CD4-positive, alpha-beta T cell (primary cell): ENCODE measurements around the gene PLCL2. TPM values are rescaled to one million over a fixed set of nuclear protein-coding genes. Genes with fewer than 3 reads are reported as not detected.

Source experiments
- ATAC-seq: fragments of 200-7000 bp; cut with Tn5 transposase; one replicate; pipeline ENCODE4 v1.10.0; 2022; ENCODE audit warnings: mild to moderate bottlenecking; ENCODE audit not compliant: poor library complexity
- CTCF ChIA-PET: fragments of 350-600 bp; sonication (Branson Sonifier 250); formaldehyde crosslinking; loops from one replicate; lab custom pipeline; 2021; ENCODE audit warnings: antibody characterized with exemption, inconsistent platforms; lab: Charles Lee
- POLR2A ChIA-PET: fragments of 350-600 bp; sonication (Branson Sonifier 250); formaldehyde crosslinking; loops from one replicate; lab custom pipeline; 2021; ENCODE audit warnings: antibody characterized with exemption, inconsistent platforms; lab: Charles Lee
- DNase-seq, 14 experiments: peaks; one replicate each; pipeline ENCODE4 v3.0.0-alpha.2; 2013 to 2020; ENCODE audit warnings: mixed read lengths in 2 of 14
- H3K27ac ChIP-seq, 2 donors: one replicate each; pipeline versions ENCODE4 v1.5.1 to v1.7.0; 2013; ENCODE audit warnings: low read length in 2 of 2, low read depth in 1 of 2, mild to moderate bottlenecking in 1 of 2
- H3K27me3 ChIP-seq, 2 experiments: 1 replicate in 1 of 2; 2 replicates in 1 of 2; pipeline versions ENCODE4 v1.6.1 to v1.7.0; 2013; ENCODE audit warnings: low read length in 2 of 2, control low read depth in 1 of 2, mild to moderate bottlenecking in 1 of 2, moderate library complexity in 1 of 2; ENCODE audit not compliant: insufficient read depth in 2 of 2, control insufficient read depth in 1 of 2
- H3K36me3 ChIP-seq: one replicate; pipeline ENCODE4 v1.6.1; 2013; ENCODE audit warnings: low read length, control low read depth; ENCODE audit not compliant: insufficient read depth
- H3K4me1 ChIP-seq: one replicate; pipeline ENCODE4 v1.6.1; 2013; ENCODE audit warnings: low read length, control low read depth; ENCODE audit not compliant: insufficient read depth
- H3K4me3 ChIP-seq: one replicate; pipeline ENCODE4 v1.5.1; 2013; ENCODE audit warnings: mild to moderate bottlenecking, low read length, moderate library complexity
- H3K9me3 ChIP-seq, 2 experiments: 1 replicate in 1 of 2; 2 replicates in 1 of 2; pipeline versions ENCODE4 v1.6.1 to v1.7.0; 2013; ENCODE audit warnings: low read length in 2 of 2, mild to moderate bottlenecking in 2 of 2, control low read depth in 1 of 2, moderate library complexity in 1 of 2; ENCODE audit not compliant: control insufficient read depth in 1 of 2, insufficient read depth in 1 of 2
- H3K27ac Mint-ChIP-seq: one replicate; pipeline ENCODE4 v1.8.0; 2020; ENCODE audit warnings: mixed read lengths
- H3K27me3 Mint-ChIP-seq: one replicate; pipeline ENCODE4 v1.8.0; 2021; ENCODE audit warnings: mixed read lengths
- H3K36me3 Mint-ChIP-seq: one replicate; pipeline ENCODE4 v1.8.0; 2021; ENCODE audit warnings: low read depth, mixed read lengths
- H3K4me1 Mint-ChIP-seq: one replicate; pipeline ENCODE4 v1.8.0; 2021; ENCODE audit warnings: low read depth, mixed read lengths
- H3K4me3 Mint-ChIP-seq: one replicate; pipeline ENCODE4 v1.8.0; 2020; ENCODE audit warnings: mild to moderate bottlenecking, mixed read lengths
- H3K9me3 Mint-ChIP-seq: one replicate; pipeline ENCODE4 v1.8.0; 2020; ENCODE audit warnings: mixed read lengths
- CTCF ChIP-seq: fragments of 200-600 bp; IDR thresholded peaks from one replicate; pipeline ENCODE4 v1.8.0; 2022; ENCODE audit warnings: antibody characterized with exemption, mild to moderate bottlenecking
- intact Hi-C, 2 experiments: fragments of 100-400 bp; cut with DNase I in 1 of 2; cut with micrococcal nuclease in 1 of 2; formaldehyde crosslinking; loops; one replicate each; pipeline versions ENCODE4 v1.15.1 to v1.9.0; 2023 to 2025; cut with DNase I, micrococcal nuclease
- total RNA-seq, 174 experiments: library from RNA in 2 of 174; stranded (reverse) in 2 of 174; gene quantifications; one replicate each; pipeline ENCODE4 v1.2.3 and lab custom pipeline; 2021 to 2026

The PLCL2 gene
- total RNA-seq, 2 experiments from 2014 or later: 35.1 to 36.3 TPM

- Histone ChIP-seq H3K9me3 (peaks cover 4 to 15% of the 10 kb centered on the region in 2 experiments), H3K27ac (no peak overlapping the region), H3K27me3 (no peaks in the 10 kb centered on the region), H3K4me1 (no peaks in the 10 kb centered on the region), H3K4me3 (no peak overlapping the region), H3K36me3 (peaks cover 26% of the 10 kb centered on the region)
- no peak for ATAC-seq
- Mint-ChIP-seq H3K36me3 (peaks cover 92% of the 10 kb centered on the region), H3K4me1 (peaks cover 34% of the 10 kb centered on the region), H3K27me3 (no peaks in the 10 kb centered on the region), H3K27ac (no peak overlapping the region), H3K4me3 (no peak overlapping the region), H3K9me3 (peaks cover 7% of the 10 kb centered on the region)
- no peak for DNase-seq
- TF ChIP-seq CTCF: no peak
- CTCF ChIA-PET: no interaction called here
- intact Hi-C loops: no loop called here
- POLR2A ChIA-PET: no interaction called here
Observed at GRCh38 chr3:17055374-17056276, 170.9 kb downstream of the PLCL2 start.

GRCh38 chr3:17057321-17057720 is 172.6 kb downstream of the PLCL2 start:
- ChIA-PET POLR2A (no interaction called here), CTCF (interaction anchor here (0.6 kb wide), 2 partner anchors 173 to 359 kb away, joined by 3 read pairs; partner anchors contain the start of gene PLCL2)
- H3K27me3 Mint-ChIP-seq: no peaks in the 10 kb centered on the region
- no peak for ATAC-seq
- Histone ChIP-seq H3K9me3 (peaks cover 4 to 8% of the 10 kb centered on the region in 2 experiments), H3K27me3 (no peaks in the 10 kb centered on the region), H3K27ac (no peak overlapping the region), H3K4me1 (no peaks in the 10 kb centered on the region), H3K36me3 (peaks cover 25% of the 10 kb centered on the region), H3K4me3 (no peak overlapping the region)
- TF ChIP-seq CTCF: no peak
- H3K36me3 Mint-ChIP-seq: peaks cover 85% of the 10 kb centered on the region
- H3K4me3 Mint-ChIP-seq: no peak overlapping the region
- no peak overlapping the region for H3K27ac Mint-ChIP-seq
- intact Hi-C loops: no loop called here
- no peak for DNase-seq
- H3K9me3 Mint-ChIP-seq: peaks cover 4% of the 10 kb centered on the region
- H3K4me1 Mint-ChIP-seq: peaks cover 30% of the 10 kb centered on the region

- ChIA-PET POLR2A (interaction anchor here (0.6 to 1.0 kb wide), 2 partner anchors 16 to 109 kb away, joined by 3 read pairs; no protein-coding TSS in a partner anchor), CTCF (no interaction called here)
- intact Hi-C loops: no loop called here
- Histone ChIP-seq H3K9me3 (no peaks in the 10 kb centered on the region), H3K36me3 (peaks cover 19% of the 10 kb centered on the region), H3K4me1 (no peaks in the 10 kb centered on the region), H3K27ac (no peak overlapping the region), H3K4me3 (no peak overlapping the region), H3K27me3 (no peaks in the 10 kb centered on the region)
- Mint-ChIP-seq H3K27ac (peak overlapping the region; percentile 21), H3K4me1 (peaks cover 24% of the 10 kb centered on the region), H3K9me3 (no peaks in the 10 kb centered on the region), H3K4me3 (no peak overlapping the region), H3K27me3 (no peaks in the 10 kb centered on the region), H3K36me3 (peaks cover 76% of the 10 kb centered on the region)
- DNase-seq (no peak), ATAC-seq (no peak)
- no peak for TF ChIP-seq CTCF
Observed at GRCh38 chr3:17059989-17060550, 175.3 kb downstream of the PLCL2 start.
